GM19372 (cell line): ENCODE measurements around the gene ZNF677.
"Not testable (repeated sequence)": the region's sequence is repeated elsewhere in the genome, so short reads cannot be mapped to it uniquely, and the experiment has no call there.

ENCODE experiments used
- ATAC-seq: cut with Tn5 transposase; IDR thresholded peaks from one replicate; pipeline ENCODE4 v1.9.1; 2021; ENCODE audit warnings: mild to moderate bottlenecking, low read depth, moderate library complexity; ENCODE audit not compliant: unreplicated experiment

The ZNF677 gene

DNA sequence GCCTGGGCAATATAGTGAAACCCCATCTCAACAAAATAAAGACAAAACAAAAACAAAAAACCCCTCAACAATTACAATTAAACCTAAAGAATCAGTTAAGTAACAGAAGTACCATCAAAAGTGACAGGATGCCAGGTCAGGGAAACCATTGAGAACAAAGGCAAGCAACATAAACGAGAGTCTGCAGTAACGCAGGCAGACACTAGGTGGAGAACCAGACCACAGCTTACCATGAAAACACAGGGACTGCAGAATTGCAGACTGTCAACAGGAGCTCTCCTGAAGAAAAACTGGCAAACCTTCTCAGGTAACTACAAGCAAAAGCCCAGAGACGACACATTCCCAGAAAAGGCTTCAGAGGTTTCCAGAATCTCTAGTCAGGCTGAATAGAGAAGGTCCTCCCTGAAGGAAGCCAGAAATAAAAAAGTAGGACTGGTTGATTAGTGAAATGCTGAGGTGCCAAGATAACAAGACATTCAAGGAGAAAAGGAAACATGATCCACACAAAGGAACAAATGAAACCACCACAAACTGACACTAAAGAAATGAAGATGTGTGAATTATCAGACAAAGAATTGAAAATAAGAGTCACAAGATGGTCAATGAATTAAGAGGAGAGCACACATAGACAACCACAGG lies 59.3 kb downstream of the ZNF677 start:
- ATAC-seq: no peak

DNA sequence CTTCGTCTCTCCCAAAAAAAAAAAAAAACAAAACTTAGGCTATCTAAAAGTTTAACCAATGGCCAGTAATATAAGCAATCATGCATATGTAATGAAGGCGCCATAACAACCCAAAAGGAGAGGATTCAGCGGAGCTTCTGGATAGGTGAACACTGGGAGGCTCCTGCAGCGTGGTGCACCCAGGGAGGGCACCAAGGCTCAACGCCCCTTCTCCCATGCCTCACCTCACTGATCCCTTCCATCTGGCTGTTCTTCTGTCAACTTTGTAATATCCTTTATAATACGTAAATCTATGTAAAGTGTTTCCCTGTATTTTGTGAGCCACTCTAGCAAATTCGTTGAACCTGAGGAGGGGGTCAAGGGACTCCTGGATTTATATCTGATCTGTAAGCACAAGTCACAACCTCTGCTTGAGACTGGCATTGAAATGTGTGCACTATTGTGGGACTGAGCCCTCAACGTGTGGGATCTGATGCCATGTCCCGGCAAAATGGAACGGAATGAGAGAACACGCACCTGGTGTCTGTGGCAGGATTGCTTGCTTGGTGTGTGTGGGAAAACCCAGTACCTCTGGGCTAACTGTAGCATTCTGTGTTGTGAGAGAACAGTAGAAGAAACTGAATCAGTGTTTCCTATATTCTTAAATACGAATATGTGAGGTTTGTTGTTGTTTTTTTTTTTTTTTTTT lies 61.0 kb downstream of the ZNF677 start:
- no peak for ATAC-seq

DNA sequence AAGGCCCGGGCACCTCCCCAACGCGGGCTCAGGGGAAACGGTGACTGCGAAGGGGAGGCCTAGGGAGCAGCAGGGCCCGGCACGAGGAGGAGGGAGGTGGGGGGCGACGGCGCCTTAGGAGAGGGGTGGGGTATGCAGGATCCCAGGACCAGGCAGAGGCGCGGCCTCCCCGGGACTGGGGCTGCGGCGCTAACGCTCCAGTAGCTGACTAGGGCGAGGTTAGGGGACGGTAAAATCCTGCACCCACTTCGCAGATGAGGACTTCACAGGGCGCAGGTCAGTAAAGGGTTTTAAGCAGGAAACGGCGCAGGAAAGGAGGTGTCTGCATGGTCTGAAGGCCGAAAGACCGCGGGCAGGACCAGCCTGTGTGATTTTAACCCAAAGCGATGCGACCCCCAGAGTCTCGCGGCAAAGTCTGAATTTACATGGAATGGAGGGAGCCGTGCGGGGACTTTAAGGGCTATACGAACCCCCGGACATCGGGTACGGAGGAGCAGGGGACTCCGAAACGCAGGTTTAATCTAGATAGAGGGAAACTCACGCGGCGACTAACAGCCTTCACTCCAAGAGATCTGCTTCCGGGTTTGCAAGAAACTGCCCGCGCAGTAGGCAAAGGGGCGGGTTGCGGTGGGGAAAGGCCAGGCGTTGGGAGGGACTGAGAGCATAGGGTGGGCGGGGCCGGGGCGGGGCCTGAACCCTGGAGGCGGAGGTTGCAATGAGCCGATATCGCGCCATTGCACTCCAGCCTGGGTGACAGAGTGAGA lies 61.7 kb downstream of the ZNF677 start, which contains the start of gene ZNF665:
ZNF665 (minus strand) TSS at position 588 of the 764 bp plus-strand sequence. CDS start 10,460 bp downstream, outside the sequence.
- ATAC-seq: no peak

DNA sequence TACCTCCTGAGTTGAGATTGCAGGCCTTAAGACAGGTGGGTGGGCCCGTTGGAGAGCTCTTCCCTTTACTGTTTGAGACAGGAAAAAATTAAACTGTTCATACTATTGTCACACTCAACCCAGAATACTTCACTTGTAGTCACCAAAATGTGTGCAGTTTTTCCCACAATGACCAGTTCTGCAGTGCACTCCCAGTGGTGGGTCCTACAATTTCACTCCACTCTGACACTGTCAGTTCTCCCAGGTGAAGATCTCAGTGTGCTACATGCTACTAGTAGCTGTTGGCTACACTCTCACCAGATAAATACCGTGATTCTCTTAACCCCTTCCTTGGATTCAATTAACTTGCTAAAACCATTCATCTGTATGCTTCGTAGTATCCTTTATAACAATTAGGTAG lies 64.4 kb downstream of the ZNF677 start:
- ATAC-seq: no peak

DNA sequence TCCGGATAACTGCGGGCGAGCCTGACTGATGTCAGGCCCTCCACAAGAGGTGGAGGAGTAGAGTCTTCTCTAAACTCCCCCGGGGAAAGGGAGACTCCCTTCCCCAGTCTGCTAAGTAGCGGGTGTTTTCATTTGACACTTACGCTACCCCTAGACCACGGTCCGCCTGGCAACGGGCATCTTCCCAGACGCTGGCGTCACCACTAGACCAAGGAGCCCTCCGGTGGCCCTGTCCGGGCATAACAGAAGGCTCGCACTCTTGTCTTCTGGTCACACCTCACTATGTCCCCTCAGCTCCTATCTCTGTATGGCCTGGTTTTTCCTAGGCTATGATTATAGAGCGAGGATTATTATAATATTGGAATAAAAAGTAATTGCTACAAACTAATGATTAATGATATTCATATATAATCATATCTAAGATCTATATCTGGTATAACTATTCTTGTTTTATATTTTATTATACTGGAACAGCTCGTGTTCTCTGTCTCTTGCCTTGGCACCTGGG lies 64.9 kb downstream of the ZNF677 start:
- ATAC-seq: not testable (repeated sequence)
